HG02884 (cell line): ENCODE measurements around the gene RAB4A.
A peak's percentile ranks its signal among the peaks of the same experiment; 100 is the strongest.

Experiments
- ATAC-seq: cut with Tn5 transposase; IDR thresholded peaks from one replicate; pipeline ENCODE4 v1.9.1; 2021; ENCODE audit warnings: mild to moderate bottlenecking, moderate library complexity; ENCODE audit not compliant: unreplicated experiment

RAB4A gene

DNA sequence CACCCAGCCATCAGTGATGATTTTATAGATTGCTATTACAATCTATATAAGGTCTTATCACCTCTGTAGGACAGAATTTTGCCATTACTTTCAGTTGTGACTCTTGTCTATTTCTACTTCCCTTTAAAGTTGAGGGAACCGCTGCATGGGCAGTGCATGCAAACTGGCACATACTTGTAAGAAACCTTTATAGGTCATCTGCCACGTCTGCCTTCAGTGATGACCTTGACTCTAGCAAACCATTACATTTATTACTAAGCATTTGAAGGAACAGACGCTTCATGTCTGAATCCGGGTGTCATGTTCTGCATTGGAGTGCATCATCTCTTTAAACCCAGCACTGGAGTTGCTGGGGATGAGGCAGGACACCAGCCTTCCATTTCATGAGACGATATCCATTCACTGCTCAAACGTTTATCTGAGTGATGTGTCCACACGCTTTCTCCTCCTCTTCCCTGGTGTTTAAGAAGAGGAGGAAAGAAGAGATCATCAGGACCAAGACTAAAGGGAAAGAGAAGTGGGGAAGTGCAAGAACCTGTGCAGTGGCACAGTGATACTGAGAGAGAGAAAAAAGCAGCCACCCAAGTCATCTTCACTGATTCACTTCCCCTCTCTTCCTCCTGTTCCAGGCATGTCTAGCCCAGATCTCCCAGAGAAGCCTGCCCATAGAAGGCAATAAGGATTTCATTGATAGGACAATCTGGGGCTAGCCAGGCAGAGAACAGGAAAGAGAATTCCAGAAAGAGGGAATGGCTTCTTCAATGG is 57.9 kb downstream of the RAB4A start:
- no peak for ATAC-seq

DNA sequence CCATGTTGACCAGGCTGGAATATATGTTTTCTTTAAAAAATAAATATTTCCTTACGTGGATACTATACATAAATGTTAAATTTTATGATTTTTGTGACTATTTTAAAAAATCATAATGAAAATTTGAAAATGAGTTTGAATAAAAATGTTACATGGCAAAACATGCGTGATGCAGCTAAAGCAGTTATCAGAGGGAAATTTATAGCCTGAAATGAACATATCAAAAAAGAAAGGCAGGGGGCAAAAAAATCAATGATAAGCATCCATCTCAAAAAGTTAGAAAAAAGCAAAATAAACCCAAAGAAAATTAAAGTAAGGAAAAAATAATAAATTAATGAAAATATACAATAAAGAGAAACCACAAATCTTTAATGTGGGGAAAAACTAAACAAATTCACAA is 63.4 kb downstream of the RAB4A start:
- ATAC-seq, result no peak

DNA sequence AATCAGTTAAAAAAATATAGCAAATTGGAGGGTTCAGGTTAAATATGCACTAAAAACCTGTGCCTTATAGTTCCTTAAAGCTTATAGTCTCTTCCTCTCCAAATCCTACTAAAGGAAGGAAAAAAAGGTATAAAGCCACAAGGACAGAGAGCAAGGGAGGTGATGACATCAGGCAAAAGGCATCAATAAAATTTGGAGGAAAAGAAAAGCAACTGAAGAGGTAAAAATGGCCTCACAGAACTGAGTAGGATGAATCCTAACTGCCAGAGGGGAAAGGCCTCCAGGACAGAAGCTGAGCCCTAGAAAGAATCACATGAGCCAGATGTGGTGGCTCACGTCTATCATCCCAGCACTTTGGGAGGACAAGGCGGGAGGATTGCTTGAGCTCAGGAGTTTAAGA is 63.8 kb downstream of the RAB4A start:
- ATAC-seq, result no peak

DNA sequence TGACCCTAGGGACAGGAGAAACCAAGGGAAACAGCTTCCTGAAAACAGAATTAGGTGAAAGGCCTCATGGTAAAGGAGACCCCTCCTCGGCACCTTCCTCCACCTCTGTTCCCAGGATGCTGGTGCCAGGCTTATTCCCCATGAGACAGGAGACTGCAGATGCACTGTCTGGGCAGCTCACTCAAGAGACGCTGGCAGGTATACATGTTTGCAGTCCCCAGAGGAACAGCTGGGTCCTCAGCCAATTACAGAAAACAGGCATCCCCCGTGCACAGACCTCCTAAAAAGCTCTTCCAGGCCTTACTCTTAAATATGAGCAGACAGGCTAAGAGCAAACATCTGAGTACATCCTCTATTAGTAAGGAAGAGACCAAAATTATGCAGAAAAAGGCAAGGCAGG is 65.4 kb downstream of the RAB4A start:
- no peak for ATAC-seq

DNA sequence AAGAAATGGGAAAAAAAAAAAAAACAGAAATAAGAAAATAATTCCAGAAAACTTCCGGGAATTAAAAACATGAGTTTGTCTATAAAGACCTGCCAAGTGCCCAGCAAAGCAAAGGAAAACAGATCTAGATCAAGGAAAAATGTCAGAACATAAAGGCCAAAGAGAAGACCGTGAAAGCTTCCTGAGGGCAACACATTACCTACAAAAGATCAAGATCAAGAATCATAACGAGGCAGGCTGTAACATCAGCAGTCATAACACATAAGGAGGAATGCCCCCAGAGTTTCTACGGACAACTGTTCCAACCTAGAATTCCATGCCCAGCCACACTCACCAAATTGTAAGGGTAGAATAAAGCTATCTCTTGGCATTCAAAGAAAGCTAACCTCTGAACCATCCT is 68.2 kb downstream of the RAB4A start:
- no peak for ATAC-seq

DNA sequence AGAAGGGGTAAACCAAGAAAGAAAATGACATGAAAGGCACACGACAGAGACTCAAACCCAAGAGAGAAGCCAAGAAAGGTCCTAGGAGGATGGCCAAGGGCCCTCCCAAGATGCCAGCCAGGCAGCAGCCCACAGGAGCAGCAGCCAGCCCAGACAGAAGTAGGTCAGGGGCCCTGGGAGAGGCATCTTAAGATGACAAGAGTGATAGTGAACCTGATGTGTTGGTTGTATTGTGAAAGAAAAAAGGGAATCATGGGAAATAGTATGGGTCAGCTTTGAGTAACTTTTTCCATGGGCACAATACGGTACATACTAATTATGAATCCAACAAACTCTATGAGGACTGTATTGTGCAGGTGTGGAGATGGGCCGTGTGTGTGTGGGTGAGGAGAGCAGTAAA is 68.6 kb downstream of the RAB4A start:
- no peak for ATAC-seq

DNA sequence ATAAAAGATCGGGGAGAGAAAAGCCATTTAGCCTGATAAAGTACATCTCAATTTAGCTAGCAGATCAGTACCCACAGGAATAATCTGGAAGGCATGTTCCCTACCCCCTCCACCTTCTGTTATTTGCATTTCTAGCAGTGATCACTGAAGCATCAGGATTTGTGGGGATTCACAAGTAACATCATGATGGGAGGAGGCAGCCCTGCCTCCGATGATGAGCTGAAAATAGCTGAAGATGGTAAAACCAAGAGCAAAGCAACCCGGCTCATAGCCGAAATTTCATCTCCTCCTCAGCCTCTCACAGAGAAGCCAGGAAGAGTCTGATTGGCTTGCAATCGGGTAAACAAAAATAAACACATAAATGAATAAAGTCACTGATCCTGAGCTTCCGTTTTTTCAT is 69.6 kb downstream of the RAB4A start:
- ATAC-seq, result no peak

DNA sequence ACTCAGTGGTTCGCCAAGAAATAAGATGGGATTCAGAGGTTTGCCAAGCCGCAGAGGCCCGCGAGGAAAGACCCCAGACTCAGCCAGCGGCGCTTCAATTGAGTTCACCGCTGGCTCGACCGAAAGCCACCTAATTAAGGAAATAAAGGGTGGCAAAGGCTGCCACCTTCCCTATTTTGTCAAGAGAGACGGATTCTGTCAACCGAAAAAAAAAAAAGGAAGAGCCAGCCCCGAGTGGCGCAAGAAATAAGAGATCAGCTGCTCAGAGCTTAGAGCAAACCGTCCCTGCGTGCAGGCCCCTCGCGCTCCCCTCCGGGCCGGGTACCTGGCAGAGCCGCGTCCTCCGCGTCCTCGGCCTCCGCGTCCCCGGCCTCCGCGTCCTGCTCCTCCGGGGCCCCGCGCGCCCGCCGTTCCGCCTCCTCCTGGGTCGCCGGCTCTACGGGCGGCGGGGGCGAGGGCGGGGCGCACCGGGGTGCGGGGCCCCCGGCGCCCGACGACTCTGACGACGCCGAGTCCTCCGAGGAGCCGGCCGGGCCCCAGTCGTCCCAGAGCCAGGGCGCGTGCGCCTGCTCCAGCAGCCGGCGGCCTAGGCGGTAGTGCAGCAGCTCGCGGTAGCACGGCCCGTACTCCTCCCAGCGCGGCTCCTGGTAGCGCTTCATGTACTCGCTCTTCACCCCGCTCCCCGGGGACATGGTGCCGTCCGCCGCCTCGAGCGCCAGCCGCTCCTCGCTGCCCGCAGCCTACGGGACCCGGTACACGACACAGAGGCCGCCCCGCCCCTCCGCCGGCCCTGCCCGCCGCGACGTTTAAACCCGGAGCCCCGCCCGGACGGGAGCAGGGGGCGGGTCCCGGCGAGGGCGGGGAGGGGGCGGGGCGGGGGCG is 71.1 kb downstream of the RAB4A start:
- ATAC-seq, result peak; percentile 58

DNA sequence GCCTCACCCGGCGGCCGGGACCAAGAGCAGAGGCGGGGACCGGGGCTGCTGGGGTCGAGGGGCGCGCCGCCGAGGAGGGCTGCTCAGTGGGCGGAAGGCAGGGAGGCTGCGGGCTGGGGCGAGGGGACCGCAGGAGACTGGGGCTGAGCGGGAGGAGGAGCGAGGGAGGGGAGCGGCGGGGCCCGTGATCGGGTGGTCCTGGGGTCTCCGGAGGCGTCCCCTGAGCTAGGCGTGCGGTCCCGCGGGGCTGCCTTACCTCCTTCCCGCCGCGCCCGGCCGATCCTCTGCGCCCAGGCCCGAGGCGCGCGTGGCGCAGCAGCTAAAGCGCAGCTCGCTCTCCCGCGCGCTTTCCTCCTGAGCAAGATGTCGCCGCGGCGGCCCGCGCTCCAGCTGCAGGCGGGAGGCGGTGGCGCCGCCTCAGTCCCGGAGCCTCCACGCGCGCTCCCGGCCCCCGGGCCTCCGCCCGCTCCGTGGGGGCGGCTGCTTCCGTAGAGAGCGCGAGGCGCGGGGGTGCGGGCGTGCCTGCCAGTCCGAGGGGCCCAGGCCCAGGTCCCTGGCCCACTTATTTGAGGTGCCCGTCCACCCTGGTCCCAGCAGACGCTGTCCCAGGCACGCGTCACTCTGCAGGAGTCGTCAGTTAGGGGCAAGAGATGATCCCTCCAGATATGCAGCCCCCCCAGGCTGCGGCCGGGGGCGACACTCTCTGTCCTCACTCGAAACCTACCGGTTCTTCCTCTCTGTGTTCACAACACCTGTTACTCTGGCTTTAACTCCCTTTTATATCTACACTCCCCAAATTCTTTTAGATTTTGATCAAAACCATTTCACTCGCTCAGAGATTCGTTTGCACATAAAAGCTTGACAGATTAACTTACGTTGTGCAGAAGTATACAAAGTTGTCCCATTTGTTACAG is 72.0 kb downstream of the RAB4A start, which contains the start of gene CCSAP:
Gene CCSAP, minus strand, starts transcription at position 392 of the 914 bp plus-strand sequence. CDS start 582 bp downstream, outside the sequence.
- ATAC-seq, result peak; percentile 32

DNA sequence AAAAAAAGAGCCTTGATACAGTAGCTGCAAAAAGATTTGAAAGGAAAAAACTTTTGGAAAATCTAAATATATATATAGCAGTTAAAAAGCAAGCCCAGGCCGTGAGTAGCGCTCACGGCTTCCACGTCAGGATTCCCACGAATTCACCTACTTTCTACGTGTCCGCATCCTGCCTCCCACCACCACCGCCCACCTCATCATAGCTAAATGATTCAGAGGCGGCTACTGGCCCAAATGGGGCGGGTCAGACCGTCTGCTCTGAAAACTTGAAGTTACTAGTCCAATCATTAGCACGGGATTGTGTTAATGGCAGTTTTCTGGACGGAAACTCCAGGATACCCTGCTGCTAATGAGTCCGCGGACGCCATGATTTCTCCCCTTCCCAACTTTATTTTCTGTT is 73.2 kb downstream of the RAB4A start:
- no peak for ATAC-seq

DNA sequence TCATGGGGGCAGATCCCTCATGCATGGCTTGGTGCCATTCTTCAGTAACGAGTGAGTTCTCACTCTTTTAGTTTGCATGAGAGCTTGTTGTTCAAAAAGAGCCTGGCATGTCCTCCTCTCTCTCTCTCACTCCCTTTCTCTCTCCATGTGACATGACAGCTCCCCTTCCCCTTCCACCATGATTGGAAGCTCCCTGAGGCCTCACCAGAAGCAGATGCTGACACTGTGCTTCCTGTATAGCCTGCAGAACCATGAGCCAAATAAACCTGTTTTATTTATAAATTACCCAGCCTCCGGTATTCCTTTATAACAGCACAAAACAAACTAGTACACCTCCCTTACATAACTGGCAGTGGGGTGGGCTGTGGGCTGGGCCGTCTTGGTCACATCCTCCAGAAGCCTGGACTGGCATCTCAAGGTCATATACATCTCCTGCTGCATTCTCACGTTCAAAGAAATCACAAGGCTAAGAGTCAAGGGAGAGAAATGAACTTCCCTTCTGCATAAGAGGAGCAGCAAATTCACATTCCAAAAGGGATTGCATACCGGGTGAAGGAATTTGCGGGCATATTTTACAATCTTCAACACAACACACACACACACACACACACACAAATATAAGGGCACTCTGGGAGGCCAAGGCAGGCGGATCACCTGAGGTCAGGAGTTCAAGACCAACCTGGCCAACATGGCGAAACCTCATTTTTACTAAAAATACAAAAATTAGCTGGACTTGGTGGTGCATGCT is 74.2 kb downstream of the RAB4A start:
- ATAC-seq, result no peak

DNA sequence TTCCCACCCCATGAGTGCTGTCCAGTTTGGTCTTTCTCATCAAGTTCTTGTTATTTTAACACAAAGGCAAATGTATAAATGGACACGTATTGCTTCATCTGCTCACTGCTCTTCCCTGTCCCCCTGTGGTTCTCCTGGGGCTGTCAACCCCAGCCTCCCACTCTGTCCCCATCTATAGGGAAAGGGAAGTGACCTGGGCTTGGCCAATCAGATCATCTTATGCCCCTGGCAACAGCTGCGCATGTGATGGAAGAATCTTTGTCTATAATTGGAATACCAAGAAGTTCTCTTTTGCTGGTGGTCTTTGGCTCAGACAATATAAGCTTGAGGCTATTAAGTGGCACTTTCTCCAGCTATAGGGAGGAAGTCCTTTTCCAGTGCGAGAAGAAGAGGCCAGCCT is 76.6 kb downstream of the RAB4A start:
- no peak for ATAC-seq

DNA sequence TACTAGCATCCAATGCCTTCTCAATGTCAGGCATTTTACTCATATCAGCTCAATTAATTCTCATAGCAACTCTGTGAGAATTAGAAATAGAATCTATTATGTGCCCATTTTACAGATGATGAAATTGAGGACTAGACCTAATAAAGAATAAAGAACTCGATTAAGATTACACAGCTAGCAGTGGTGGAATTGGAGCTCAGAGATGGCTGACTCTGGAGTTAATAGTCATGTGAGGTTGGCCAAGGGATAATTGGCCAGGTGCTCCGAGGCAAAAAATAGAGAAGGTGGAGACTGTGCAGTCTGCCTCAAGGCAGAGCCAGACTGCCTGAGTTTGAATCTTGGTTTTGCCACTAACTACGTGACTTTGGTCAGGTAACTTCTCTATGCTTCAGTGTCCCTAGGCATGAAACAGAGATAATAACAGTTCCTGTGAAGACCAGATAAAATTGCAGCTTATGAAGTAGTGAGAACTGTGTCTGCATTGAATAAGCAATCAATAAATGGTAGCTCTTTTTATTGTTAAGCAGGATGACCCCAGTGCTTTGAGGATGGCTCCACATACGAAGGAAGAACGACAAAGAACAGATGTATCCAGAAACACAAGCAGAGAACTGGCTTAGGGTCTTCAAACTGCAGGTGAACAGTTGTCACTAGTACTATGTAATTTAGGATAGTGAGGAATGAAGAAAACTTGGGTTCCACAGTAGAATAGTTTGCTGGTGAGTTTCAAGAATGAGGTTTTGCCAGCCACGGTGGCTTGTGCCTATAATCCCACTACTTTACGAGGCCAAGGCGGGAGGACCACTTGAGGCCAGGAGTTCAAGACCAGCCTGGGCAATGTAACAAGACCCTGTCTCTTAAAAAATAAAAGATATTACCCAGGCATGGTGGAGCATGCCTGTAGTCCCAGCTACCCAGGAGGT is 78.8 kb downstream of the RAB4A start:
- no peak for ATAC-seq

DNA sequence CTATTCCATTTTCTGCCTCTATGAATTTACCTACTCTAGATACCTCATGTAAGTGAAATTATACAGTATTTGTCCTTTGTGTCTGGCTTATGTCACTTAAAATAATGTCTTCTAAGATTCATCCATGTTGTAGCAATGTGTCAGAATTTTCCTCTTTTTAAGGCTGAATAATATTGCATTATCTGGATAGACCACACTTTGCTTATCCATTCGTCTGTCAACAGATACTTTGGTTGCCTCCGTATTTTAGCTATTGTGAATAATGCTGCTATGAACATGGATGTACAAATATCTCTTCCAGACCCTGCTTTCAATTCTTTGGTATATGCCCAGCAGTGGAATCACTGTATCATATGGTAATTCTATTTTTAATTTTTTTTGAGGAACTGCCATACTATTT is 82.1 kb downstream of the RAB4A start:
- no peak for ATAC-seq

DNA sequence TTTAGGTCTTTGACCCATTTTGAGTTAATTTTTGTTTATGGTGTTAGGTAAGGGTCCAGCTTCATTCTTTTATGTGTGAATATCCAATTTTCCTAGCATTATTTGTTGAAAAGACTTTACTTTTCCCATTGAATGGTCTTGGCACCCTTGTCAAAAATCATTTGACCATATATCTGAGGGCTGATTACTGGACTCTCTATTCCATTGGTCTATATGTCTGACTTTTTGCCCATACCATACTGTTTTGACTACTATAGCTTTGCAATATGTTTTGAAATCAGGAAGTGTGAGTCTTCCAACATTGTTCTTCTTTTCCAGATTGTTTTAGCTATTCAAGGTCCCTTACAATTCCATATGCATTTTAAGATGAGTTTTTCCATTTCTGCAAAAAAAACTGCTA is 83.3 kb downstream of the RAB4A start:
- no peak for ATAC-seq
